HG03342 (cell line): ENCODE measurements around the gene SMDT1.

Experiments
- ATAC-seq: cut with Tn5 transposase; IDR thresholded peaks from one replicate; pipeline ENCODE4 v1.9.1; 2021; ENCODE audit warnings: mild to moderate bottlenecking, moderate library complexity; ENCODE audit not compliant: unreplicated experiment

SMDT1 gene

GRCh38 chr22:42079319-42080251, at the start of gene SMDT1:
TSS of gene SMDT1 (plus strand) at chr22:42079700. CDS start at chr22:42079769, 69 bp downstream.
- ATAC-seq, result peak; percentile 78

DNA sequence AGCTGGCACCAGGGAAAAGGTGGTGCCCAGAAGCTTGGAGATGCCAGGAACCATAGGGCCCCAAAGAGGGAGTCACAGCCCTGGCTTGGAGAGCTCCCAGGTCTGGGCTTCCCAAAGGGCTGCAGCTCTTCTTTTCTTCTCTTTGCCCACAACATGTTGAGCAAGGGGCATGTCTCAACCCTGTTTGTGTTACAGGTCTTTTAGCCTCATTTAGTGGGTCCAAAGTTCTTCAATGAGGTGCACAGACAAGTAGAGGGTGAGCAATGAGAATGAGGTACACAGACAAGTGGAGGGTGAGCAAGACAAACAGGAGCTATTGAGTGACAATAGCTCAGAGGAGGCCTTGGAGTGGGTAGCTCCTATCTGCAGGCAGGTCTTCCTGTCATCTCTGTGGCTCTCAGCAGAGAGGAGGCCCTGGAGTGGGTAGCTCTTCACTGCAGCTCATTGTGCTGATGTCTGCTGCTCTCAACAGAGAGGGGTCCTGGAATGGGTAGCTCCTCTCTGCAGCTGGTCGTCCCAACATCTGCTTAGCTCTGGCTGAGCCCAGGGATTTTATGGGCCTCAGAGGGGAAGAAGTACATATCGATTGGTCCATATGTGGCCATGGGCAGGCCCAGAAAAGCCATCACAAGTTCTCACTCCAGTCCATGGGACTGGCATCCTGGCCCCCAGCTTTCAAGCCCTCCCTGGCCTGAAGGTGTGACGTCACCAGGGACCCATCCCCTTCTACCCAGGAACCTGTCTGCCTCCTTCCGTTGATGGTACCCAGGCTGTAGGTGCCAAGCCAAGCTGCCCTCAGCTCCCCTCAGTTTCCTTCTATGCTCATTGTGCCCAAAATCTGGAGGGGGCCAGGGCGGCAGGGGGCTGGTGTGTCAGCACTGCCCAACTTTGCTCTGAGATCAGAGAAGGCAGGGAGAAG, 46.0 kb upstream of the SMDT1 start:
- no peak for ATAC-seq

DNA sequence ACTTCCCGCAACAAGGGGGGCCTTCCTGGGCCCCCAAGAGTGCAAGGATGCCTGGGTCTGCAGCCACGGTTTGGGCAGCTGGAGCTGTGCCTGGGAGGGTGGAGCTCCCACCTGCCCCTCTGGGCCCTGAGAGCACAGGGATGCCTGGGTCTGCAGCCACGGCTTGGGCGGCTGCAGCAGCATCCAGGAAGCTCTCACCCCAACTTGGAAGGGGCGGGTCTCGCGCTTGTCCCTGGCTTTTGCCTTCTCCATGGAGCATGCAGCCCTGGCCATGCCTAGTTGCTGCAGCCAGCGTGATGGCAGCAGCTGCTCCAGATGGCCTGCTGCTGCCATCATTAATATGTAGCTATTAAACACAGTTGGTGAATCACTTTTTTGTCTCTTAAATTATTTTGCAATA, 44.2 kb upstream of the SMDT1 start:
- no peak for ATAC-seq

- no peak for ATAC-seq
Observed at GRCh38 chr22:42039271-42039670, 40.2 kb upstream of the SMDT1 start.

DNA sequence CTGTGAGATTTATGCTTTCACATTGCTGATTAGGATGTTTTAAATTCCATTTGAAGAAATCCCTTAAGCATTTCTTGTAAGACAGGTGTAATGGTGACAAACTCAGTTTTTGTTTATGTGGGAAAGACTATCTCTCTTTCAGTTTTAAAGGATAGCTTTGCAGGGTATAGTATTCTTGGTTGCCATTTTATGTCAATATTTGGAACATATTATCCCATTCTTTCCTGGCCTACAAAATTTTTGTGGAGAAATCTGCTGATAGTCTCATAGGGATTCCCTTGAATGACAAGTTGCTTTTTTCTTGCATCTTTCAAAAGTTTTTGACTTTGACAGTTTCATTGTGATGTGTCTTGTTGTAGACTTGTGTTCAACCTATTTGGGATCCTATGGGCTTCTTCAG, 37.7 kb upstream of the SMDT1 start:
- ATAC-seq, result no peak

- no peak for ATAC-seq
Observed at GRCh38 chr22:42050641-42051180, 28.8 kb upstream of the SMDT1 start.

DNA sequence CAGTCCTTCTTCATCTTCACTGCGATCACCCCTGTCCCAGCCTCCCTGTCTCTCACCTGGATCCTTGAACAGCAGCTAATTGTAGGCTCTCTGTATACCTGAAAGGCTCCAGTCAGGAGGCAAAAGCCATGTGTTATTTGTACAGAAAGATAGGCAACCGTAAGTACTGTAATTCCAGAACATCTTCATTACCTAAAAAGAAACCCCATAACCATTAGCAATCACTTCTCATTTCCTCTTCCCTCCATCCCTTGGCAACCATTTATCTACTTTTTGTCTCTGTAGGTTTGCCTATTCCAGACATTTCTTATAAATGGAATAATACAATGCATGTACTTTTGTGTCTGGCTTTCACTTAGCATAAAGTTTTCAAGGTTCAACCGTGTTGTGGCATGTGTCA, 26.7 kb upstream of the SMDT1 start:
- no peak for ATAC-seq

GRCh38 chr22:42056757-42057511, 22.6 kb upstream of the SMDT1 start:
- ATAC-seq, result no peak

DNA sequence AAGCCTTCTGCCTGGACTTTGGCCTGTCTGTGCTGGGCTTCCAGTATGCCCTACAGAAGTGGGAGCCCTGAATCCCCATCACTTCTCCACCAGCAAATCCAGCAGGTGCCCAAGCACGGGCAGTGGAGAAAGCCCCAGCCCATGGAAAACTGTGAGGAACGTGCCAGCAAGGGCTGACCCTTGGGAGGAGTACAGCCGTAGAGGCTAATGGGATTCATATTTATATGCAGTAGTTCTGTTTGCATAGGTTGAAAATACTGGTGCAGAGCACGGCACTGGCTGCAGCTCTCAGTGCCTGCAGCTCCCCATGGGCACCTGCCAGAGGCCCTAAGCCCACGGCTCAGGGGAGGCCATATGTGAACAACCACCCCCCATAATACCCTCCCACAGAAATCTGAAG, 19.0 kb upstream of the SMDT1 start:
- ATAC-seq, result no peak

DNA sequence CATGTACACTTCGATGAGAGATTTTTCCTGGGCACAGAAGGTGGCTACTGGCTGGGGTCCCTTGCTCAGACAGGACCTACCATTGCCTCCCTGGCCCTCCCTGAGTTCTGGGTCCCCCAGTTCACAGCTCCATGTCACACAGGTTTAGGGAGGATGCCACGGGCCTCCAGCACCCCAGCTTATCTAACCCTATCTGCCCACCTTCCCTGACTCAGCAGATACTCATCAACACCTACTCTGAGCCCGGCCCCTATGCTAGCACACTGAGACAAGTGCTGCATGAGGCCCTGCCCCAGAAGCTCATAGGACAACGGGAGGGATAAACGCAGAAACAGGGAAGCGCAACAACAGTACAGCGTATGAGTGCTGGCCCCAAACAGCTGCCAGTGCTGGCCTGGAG, 18.5 kb upstream of the SMDT1 start:
- ATAC-seq, result no peak

GRCh38 chr22:42062506-42063170, 16.9 kb upstream of the SMDT1 start:
- no peak for ATAC-seq

- no peak for ATAC-seq
Observed at GRCh38 chr22:42064629-42065028, 14.9 kb upstream of the SMDT1 start.

- ATAC-seq, result no peak
Observed at GRCh38 chr22:42065438-42066125, 13.9 kb upstream of the SMDT1 start.

DNA sequence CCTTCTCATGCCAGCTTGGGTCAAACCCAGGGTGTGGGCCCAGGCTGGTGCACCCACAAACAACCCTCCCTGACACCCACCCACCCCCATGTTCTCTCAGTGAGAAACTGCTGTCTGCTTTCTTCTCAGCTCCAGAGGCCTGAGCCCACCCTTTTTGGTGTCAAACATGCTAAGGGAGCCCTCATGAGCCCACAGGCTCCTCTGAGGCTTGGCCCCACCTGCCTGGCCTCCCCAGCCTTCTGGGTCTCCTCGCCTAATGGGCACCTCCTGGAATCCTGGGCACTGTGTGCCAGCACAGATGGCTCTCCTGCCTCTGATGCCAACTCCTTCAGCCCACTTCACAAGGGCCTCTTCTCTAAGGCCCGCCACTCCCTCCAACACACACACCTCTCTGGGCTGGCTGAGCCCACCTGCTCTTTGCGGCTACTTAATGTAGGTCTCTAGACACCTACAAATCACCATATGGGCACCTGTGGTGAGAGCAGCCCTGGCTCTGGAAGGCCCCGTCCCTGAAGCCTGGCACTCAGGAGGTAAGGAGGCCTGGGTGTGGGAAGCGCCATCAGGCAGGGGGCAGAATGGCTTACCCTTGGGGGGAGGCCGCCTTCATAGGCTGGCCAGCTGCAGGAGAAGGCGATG, 13.3 kb upstream of the SMDT1 start:
- ATAC-seq, result no peak

GRCh38 chr22:42066937-42067336, 12.6 kb upstream of the SMDT1 start:
- no peak for ATAC-seq

DNA sequence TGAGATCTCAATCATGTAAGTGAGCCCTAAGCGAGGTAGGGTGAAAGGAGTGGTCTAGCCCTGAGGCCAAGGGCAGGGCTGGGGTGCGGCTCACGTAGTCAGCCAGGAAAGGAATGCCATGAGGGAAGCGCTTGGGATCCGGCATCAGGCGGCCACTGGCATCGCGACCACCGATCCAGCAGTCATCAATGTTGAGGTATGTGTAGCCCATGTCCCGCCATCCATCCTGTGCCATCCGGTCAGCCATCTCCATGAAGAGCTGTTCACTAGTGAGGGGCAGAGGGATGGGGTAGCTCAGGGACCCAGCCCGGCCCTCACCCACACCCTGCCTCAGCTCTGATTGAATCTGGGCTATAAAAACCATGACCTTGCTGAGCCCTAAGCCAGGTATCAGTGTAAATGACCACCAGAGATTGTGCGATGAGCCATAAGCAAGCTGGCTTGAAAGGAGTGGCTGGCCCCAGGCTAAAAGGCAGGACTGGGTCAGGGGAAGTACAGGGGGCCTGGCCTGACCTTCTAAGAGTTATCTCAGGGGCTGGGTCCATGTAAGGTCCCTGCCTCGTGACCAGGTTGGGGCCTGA, 11.7 kb upstream of the SMDT1 start:
- no peak for ATAC-seq

DNA sequence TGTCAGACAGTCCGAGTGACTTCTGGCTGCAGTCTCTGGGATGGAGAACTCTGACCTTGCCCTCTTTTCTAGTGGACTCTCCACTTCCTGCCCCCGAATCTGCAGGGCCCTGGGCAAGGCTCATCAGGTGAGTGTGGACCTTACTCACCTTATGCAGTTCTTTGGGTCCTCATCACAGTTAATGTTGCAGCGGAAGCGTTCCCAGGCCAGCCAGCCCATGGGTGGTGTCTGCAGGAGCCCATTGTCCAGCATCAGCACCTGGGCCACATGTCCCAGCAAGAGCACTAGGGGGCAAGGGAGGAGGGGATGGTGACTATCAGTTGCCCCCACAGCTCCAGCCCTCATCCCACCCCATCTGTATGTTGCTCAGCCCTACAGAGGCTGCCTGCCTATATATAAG, 11.2 kb upstream of the SMDT1 start:
- ATAC-seq, result no peak

DNA sequence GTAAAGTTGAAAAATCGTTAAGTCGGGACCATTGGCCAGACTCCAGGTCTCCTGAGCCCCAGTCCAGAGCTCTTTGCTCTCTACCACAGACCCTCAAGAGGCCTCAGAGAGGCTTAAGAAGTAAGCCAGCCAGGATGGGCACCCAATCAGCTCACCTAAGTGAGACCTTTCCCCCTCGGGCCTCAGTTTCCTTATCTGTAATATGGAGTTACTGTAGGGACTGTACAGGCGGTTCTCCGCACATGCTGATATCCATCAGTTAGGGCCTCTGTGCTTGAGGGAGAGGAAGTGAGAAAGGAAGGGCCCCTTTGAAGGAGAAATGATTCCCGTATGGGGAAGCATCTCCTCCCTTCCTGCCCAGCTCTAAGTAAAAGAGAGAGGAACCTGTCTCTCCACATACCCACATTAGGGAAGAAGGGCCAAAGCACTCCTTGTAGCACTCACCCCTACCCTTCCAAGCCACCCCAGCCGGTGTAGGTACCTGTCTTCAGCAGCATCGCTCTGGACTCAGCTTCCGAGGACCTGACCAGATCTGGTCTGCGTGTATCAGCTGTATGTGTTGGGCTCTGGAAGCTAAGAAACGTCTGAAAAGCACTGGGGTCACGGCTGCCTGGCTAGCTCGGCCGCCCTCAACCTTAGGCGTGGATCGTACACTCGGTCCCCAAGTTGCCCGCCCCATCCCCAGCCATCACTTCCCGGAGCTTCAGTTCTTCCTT, 9.5 kb upstream of the SMDT1 start:
- peak; percentile 3 for ATAC-seq
